UCSD-AML1 (cell line): ENCODE results near the gene C18orf32.
"Not testable (repeated sequence)": the region's sequence is repeated elsewhere in the genome, so short reads cannot be mapped to it uniquely, and the experiment has no call there.

Experiments
- DNase-seq: peaks from one replicate; lab custom pipeline; 2025; ENCODE audit not compliant: unreplicated experiment; lab: John Stamatoyannopoulos, UW

The C18orf32 gene

GRCh38 chr18:49472459-49472858 is 14.6 kb downstream of the C18orf32 start:
- no peak for DNase-seq

DNA sequence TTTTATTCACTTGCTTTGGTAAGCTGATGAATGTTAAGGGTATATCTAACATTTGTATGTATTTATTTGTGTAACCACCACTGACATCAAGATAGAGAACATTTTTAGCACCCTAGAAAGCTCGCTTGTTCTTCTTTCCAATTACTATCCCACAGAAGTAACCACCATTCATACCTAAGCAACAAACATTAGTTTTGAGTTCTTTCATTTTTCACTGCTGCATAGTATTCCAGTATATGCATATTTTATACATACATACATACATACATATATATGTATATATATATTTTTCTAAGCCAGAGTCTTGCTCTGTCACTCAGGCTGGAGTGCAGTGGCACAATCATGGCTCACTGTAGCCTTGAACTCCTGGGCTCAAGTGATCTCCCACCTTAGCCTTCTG is 15.5 kb downstream of the C18orf32 start:
- no peak for DNase-seq

GRCh38 chr18:49467599-49467998 is 19.4 kb downstream of the C18orf32 start:
- DNase-seq: no peak

- no peak for DNase-seq
Measured at GRCh38 chr18:49467019-49467563, 19.9 kb downstream of the C18orf32 start.

GRCh38 chr18:49464718-49465598 is 22.1 kb downstream of the C18orf32 start:
- DNase-seq: no peak

GRCh38 chr18:49461602-49461977 is 25.4 kb downstream of the C18orf32 start:
- DNase-seq: no peak

DNA sequence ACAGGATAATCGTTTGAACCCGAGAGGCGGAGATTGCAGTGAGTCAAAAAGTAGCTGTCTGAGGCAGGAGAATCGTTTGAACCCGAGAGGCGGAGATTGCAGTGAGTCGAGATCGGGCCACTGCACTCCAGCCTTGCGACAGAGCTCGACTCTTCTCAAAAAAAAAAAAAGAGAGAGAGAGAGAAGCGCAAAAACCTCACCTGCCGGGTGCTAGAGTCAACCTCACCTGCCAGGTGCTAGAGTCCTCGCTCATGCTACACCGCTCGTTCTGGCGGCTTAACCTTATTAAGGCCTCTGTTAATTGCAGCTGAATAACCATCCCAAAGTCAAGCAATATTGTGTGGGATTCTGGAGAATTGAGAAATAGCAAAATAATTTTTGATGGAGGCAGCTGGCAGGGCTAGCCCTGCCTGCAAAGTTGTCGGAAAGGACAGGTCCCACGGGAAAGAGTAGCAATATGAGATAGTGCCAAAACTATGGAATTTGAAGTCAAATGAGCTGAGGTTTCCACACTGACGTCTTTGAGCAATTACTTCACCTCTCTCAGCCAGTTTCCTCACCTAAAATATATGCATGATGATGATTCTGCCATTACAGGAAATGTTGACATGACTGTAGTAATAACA is 25.9 kb downstream of the C18orf32 start:
- no peak for DNase-seq

GRCh38 chr18:49459404-49460171 is 27.4 kb downstream of the C18orf32 start:
- DNase-seq: no peak

DNA sequence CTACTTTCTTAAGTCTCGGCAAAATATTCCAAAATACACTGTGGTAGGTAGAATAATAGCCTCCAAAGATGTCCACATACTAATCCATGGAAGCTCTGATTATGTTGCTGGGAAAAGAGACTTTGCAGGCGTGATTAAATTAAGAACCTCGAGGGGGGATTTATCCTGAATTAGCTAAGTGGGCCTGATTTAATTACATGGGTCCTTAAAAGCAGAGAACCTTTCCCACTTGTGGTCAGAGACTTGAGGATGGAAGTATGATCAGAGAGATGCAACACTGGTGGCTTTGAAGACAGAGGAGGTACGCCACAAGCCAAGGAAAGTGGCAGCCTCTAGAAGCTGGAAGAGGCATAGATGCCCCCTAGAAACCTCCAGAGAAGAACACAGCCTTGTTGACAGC is 29.4 kb downstream of the C18orf32 start:
- no peak for DNase-seq

- DNase-seq: no peak
Measured at GRCh38 chr18:49456794-49457193, 30.2 kb downstream of the C18orf32 start.

GRCh38 chr18:49452534-49452933 is 34.5 kb downstream of the C18orf32 start:
- DNase-seq: not testable (repeated sequence)

DNA sequence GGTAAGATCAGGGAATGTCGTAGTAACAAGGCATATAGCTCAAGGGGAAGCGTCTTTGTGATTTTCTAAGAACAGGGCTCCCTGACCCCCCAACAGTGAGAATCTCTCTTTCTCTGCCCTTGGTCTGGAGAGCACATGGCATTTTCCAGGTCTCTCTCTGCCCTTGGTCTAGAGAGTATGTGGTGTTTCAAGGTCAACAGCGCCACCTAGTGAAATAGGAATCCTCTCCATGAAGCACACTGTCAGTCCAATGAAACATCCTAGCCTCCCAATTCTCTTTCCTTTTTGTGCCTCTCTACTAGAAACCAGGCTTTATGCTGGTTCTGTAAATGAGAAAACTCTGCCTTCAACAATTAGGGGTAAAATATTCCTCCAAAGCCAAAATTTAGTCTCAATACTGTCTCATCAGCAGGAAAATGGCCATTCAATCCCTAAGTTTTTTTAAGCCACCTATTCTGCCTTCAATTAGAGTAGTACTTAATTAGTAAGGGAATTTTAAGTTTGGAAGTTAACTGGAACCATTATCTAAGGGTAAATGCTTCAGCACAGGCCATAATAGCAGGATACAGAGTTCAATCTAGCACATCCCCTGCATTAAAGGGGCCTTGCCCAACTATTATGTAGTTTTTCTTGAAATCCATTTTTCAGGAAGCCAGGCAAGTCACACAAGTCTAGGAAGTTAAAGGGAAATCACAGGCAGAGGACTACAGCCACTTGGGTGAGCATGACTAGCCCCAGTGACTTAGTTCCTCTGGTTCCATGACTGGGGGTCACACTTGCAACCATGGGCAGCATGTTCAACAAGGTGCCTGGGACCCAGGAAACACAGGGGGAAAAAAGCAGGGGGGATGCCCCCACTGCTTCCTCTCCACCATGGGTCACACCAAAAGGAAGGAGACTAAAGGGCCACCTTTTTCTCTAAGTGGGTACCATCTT is 39.0 kb downstream of the C18orf32 start:
- no peak for DNase-seq

- DNase-seq: no peak
Measured at GRCh38 chr18:49446481-49446880, 40.6 kb downstream of the C18orf32 start.

DNA sequence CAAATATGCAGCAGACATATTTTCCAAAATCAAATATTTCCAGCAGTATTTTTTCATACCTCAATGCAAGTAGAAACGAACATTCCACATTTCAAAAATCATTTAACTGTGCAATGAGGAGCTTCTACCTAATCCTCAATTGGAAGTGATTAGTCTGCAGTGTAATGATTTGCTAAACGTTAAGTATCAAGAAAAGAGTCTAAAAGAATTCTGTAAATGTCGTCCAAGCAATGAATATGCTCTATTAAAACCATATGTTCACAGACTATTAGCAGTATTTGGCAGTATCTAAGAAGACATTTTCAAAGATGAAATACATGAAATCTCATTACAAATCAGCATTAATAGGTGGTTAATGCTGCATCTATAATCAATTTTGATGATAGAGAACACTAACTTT is 42.5 kb downstream of the C18orf32 start:
- DNase-seq: no peak

GRCh38 chr18:49443837-49444236 is 43.2 kb downstream of the C18orf32 start:
- no peak for DNase-seq

DNA sequence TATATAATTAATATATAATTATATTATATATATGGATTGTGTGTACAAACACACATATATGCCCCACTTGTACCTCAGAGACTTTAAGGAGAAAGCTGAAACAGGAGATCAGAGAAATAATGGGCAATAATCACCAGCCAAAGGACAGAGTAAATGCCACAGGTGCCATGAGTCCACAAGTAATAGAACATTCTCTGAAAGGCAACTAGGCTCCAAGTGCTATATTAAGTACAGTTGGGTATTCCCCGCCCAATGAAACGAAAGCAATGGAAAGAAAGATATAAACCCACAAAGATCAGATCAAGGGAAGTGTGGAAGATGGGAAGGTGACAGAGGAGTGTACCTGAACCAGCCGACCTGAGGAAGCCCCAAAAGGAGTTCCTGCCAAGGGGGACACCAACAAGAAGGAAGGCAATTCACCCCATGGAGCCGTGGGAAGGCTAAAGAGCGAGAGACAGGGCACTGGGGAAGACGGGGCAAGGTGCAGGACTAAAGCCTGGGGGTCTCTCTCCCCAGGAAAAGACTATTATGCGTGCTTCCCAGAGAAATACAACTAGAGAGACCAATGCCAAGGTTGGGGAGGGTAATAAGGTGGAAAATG is 45.6 kb downstream of the C18orf32 start:
- DNase-seq: no peak

GRCh38 chr18:49435170-49435569 is 51.9 kb downstream of the C18orf32 start:
- DNase-seq: no peak

- DNase-seq: no peak
Measured at GRCh38 chr18:49432602-49433001, 54.4 kb downstream of the C18orf32 start.

DNA sequence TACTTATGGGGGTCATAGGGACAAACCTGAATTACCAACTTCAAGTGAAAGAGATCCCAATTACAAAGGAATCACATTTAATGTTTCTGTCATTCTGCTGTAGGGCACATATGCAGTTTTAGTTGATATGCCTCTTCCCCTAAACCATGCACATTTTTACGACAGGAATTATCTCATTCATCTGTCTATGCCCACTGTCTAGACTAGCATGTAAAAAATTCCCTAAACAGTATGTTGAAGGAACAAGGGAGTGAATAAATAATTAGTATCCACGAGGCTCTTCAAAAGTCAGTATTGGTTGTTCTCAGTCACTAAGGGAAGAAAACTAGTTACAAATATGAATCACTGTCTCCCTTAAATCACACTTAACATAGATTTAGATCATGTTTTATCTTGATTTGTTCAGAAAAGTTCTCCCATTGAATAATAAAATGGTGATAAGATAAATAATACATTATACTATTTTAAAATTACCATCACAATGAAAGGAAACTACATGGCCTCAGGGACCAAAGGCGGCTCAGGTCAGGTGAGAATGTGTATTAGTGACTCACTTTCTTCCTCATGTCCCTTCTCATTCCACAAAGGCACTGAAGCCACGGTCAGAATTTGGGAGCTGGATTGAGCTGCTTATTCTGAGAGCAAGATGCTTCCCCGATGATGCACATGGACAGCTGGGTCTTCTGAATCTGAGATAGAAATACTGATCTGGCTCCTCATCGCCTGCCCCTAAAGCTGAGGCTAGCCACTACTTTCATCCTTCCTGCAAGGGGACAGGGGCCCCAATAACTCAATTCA is 55.7 kb downstream of the C18orf32 start:
- no peak for DNase-seq
